Ovary (tissue), 9 donors: Measurements from ENCODE around the gene ZNF385A. TPM values are rescaled to one million over a fixed set of nuclear protein-coding genes. Genes with fewer than 3 reads are reported as not detected.
A peak's percentile ranks its signal among the peaks of the same experiment; 100 is the strongest.
"Not testable (repeated sequence)": the region's sequence is repeated elsewhere in the genome, so short reads cannot be mapped to it uniquely, and the experiment has no call there.

Source experiments
- DNase-seq, 5 donors: peaks; one replicate each; pipeline ENCODE4 v3.0.0-alpha.2; 2019 to 2020
- H3K27ac ChIP-seq, 2 donors: fragments of 200-600 bp; one replicate each; pipeline versions ENCODE4 v1.5.1 to v1.8.0; 2019 to 2022
- H3K27me3 ChIP-seq: fragments of 200-600 bp; one replicate; pipeline ENCODE4 v1.8.0; 2022
- H3K36me3 ChIP-seq: fragments of 200-600 bp; sonication (generic); one replicate; pipeline ENCODE4 v1.5.1; 2019
- H3K4me1 ChIP-seq: one replicate; pipeline ENCODE4 v1.8.1; 2013; ENCODE audit warnings: mild to moderate bottlenecking, moderate library complexity; ENCODE audit not compliant: insufficient read depth
- H3K4me3 ChIP-seq: fragments of 200-600 bp; sonication (generic); one replicate; pipeline ENCODE4 v1.5.1; 2017
- H3K9me3 ChIP-seq, 2 donors: fragments of 200-600 bp in 1 of 2; sonication (generic) in 1 of 2; one replicate each; pipeline versions ENCODE4 v1.5.1 to v1.8.1; 2013 to 2019; ENCODE audit warnings: mild to moderate bottlenecking in 1 of 2, moderate library complexity in 1 of 2
- EP300 ChIP-seq: sonication (generic); formaldehyde crosslinking; IDR thresholded peaks from one replicate; pipeline ENCODE4 v1.6.1; 2017; ENCODE audit warnings: antibody characterized with exemption
- POLR2A ChIP-seq: fragments of 450-650 bp; IDR thresholded peaks from one replicate; pipeline ENCODE4 v1.6.1; 2017; ENCODE audit warnings: antibody characterized with exemption, mild to moderate bottlenecking, moderate library complexity
- WGBS, 3 donors: extraction: QIAGEN DNeasy Blood & Tissue Kit in 1 of 3; methylation state at CpG; one replicate each; pipeline versions ENCODE4 v1.1.5 to v1.1.7; 2013 to 2017; 5-methylcytosine and 5-hydroxymethylcytosine counted together
- intact Hi-C, 4 donors: fragments of 100-400 bp; cut with DNase I; formaldehyde crosslinking; loops; one replicate each; pipeline versions ENCODE4 v1.11.0 to v1.15.1; 2022 to 2023
- microRNA counts: library from miRNA; unstranded; fragments of <30 nt; microRNA quantifications from one replicate; lab custom pipeline; 2016
- microRNA-seq, 3 donors: library from miRNA; unstranded; fragments of <30 nt; microRNA quantifications; one replicate each; pipeline versions ENCODE4 to v1.2.0, GENCODE V29; 2019 to 2020
- polyA plus RNA-seq, 2 donors: library from polyadenylated mRNA; stranded (reverse); fragments of 200-250 nt in 1 of 2; fragments of 350-450 nt in 1 of 2; fragmentation: Illumina TruSeq in 1 of 2; extraction: RNeasy Lipid Tissue Mini Kit (QIAGEN cat#74804) in 1 of 2; gene quantifications; one replicate each; pipeline ENCODE4 v1.2.3, GENCODE V29; 2013 to 2014
- small RNA-seq: library from RNA; depleted of rRNA; stranded (forward); fragments of <200 nt; gene quantifications from one replicate; pipeline ENCODE3, GENCODE V24; 2016
- total RNA-seq, 7 donors: library from RNA; depleted of rRNA in 2 of 7; stranded (reverse); fragments of >200 nt in 2 of 7; fragmentation: NEBNext Ultra II Directional in 3 of 7; extraction: Animal tissue kit (Norgen Biotek cat#: 25700) in 3 of 7; gene quantifications; one replicate each; pipeline versions ENCODE4 v1.1.0 to v1.2.4, GENCODE V29; 2016 to 2023
- TF ChIP-seq, protein P1 (sequence below), 3 donors: fragments of 450-650 bp in 2 of 3; fragments of 200-600 bp in 1 of 3; IDR thresholded peaks; one replicate each; pipeline versions ENCODE4 v1.5.1 to v1.8.0; 2016 to 2022; ENCODE audit warnings: antibody characterized with exemption in 3 of 3, mild to moderate bottlenecking in 1 of 3
- donor health status: DM: no; HTN: no; CAD: no; lungs with moderate emphysema.
- donor health status: DM: no; HTN: no; CAD: no.
- donor health status: Bipolar disorder and iron deficiency.
- donor health status: DM: yes; HTN: yes; CAD: no.
- donor health status: DM: no; HTN: no; CAD: no.
- donor health status: DM: yes; HTN: yes; CAD: no.

Gene ZNF385A
- total and polyA plus RNA-seq, 9 donors: 3.6 to 30.5 (median 6.0) TPM

DNA sequence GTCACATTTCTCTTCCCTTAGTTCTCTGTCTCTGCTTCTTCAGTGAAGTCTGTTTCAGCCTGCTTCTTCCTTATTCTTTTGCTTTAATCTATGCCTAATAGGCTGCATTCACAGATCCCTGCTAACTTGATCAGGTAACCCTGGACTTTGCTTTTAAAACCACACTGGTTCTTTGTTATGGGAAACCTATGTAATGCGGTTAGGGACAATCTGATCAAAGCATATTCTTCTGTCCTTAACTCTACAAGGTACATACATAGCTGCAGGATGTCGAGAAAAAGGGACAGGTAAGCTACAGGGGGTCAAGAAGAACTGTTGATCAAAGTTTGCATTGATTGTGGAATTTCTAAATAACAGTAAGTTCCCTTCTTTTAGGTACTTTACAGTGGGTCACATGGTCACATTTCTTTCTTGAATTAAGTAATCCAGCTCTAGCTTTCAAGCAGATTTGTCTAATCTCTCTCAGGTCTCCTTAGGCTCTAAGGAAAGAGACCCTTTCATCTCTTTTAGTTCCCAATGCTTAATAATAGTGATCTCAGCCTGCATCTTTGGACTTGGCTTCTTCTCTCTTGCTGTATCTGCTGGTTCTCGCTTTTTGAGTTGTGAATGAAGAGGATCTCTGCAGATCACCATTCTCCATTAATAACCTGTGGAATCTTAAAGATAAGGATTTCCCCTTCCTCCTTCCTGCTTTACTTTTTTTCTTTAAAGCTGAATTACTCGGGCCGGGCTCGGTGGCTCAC, 55.8 kb downstream of the ZNF385A start:
- H3K4me1 ChIP-seq: peaks cover 5% of the 10 kb centered on the region
- H3K4me3 ChIP-seq: no peak overlapping the region
- no peak for DNase-seq
- no peaks in the 10 kb centered on the region for H3K9me3 ChIP-seq
- H3K27me3 ChIP-seq: no peaks in the 10 kb centered on the region
- 69 to 78% (median 78%) methylated on average over 6 of the region's 6 CpGs for WGBS, 3 donors
- TF ChIP-seq, protein P1, sequence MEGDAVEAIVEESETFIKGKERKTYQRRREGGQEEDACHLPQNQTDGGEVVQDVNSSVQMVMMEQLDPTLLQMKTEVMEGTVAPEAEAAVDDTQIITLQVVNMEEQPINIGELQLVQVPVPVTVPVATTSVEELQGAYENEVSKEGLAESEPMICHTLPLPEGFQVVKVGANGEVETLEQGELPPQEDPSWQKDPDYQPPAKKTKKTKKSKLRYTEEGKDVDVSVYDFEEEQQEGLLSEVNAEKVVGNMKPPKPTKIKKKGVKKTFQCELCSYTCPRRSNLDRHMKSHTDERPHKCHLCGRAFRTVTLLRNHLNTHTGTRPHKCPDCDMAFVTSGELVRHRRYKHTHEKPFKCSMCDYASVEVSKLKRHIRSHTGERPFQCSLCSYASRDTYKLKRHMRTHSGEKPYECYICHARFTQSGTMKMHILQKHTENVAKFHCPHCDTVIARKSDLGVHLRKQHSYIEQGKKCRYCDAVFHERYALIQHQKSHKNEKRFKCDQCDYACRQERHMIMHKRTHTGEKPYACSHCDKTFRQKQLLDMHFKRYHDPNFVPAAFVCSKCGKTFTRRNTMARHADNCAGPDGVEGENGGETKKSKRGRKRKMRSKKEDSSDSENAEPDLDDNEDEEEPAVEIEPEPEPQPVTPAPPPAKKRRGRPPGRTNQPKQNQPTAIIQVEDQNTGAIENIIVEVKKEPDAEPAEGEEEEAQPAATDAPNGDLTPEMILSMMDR (IDR thresholded peaks at IDR 0.05): no peak
- TF ChIP-seq POLR2A (no peak), EP300 (no peak)
- no peak overlapping the region for H3K27ac ChIP-seq
- intact Hi-C loops: loop anchor here in 1 of 4 donors (10.0 kb wide), 1 partner anchor 74 kb away; no protein-coding TSS in a partner anchor
- H3K36me3 ChIP-seq: no peaks in the 10 kb centered on the region

DNA sequence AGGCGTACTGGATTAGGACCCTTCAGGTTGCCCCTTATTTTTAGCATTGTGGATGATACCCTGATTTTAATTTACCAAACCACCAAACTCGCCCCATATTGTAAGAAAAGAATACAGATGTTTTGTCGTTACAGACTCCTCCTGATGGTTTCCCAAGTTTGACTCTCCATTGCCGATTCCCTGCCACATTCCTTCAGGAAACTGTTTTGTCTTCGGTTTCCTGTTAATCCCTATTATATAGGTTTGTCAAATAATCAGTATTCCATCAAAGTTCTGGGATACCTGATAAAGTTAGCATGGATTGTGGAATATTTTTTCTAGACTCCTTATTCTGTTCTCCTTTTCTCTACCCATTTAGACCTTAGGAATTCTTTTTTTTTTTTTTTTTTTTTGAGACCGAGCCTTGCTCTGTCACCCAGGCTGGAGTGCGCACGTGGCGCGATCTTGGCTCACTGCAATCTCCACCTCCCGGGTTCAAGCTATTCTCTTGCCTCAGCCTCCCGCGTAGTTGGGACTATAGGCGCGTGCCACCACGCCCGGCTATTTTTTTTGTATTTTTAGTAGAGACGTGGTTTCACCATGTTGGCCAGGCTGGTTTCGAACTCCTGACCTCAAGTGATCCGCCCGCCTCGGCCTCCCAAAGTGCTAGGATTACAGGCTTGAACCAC, 59.0 kb downstream of the ZNF385A start:
- not testable (repeated sequence) for DNase-seq, H3K4me1 ChIP-seq, H3K36me3 ChIP-seq, H3K9me3 ChIP-seq, H3K27me3 ChIP-seq
- intact Hi-C loops: loop anchor here in 1 of 4 donors (1.0 to 10.0 kb wide), 2 partner anchors 46 to 71 kb away; no protein-coding TSS in a partner anchor
- 25 to 41% (median 38%) methylated on average over 22 of the region's 22 CpGs for WGBS, 3 donors
- H3K4me3 ChIP-seq: peak overlapping the region; percentile 61
- H3K27ac ChIP-seq: peak overlapping the region; percentile 55 to 82

DNA sequence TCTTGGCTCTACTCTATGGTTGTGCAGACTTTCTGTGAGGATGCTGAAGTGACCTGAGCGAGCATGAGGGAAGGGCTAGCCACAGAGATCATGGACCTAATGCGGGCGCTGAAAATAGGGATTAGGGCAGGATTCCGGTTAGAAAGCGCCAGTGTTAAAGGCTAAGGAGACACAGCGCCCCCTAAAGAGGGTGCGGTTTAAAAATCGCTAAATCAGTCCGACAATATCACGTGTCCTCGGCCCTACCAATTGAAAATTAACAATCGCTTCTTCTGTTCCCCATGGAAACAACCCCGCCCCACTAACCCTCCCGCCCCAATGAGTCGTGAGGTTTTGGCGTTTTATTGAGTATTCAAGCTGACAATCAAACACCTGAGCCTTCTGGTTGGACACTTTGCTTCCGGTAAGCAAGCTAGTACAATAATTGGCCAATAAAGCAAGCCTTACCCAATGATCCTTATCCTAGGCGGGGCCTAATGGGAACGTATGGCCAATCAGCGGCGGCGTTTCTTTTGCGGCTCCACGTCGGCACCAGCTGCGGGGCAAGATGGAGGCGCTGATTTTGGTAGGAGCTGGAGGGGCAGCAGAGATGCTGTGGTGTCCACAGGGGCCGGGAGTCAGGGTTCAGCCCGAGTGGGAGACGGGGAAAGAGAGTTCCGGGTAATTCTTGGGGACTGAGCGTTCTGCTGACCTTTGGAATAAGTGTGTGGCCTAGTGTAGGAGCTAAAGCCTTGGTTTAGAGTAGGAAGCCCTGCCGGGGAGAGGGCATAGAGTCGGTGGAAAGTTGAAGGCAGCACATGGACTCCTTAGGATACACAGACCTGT, 59.7 kb downstream of the ZNF385A start, which contains the start of gene COPZ1:
COPZ1 (plus strand) TSS at position 515 of the 825 bp plus-strand sequence; CDS start at position 548, 33 bp downstream.
- intact Hi-C loops: loop anchor here in 1 of 4 donors (1.0 to 10.0 kb wide), 2 partner anchors 46 to 70 kb away; no protein-coding TSS in a partner anchor
- 2% methylated on average over 34 of the region's 34 CpGs for WGBS, 3 donors

DNA sequence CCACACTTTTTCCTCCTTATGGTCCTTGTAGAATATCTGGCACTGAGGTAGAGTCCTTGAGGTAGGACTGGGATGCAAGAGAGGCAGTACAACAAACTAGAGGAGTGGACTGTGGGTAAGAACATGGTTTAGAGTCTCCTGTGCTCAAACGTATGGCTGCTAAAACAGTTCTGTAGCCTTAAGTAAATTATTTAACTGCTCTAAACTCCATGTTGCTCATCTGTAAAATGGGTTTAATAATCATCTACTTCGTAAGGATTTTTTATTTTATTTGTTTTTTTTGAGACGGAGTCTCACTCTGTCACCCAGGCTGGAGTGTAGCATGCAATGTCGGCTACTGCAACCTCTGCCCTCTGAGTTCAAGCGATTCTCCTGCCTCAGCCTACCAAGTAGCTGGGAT, 63.2 kb downstream of the ZNF385A start:
- Histone ChIP-seq H3K4me3 (no peak overlapping the region), H3K9me3 (no peaks in the 10 kb centered on the region), H3K4me1 (peaks cover 2% of the 10 kb centered on the region), H3K27ac (no peak overlapping the region), H3K27me3 (no peaks in the 10 kb centered on the region), H3K36me3 (no peaks in the 10 kb centered on the region)
- intact Hi-C loops: loop anchor here in 1 of 4 donors (10.0 kb wide), 1 partner anchor 67 kb away; no protein-coding TSS in a partner anchor
- 84 to 90% (median 86%) methylated on average over 5 of the region's 5 CpGs for WGBS, 3 donors
- DNase-seq: no peak
- no peak for TF ChIP-seq EP300
- TF ChIP-seq, protein P1 (IDR thresholded peaks at IDR 0.05): no peak

More for the DNA sequence above, 59.7 kb downstream of the ZNF385A start, which contains the start of gene COPZ1:
- no peaks in the 10 kb centered on the region for H3K27me3 ChIP-seq
- peak within 1 kb of the TSS; percentile 61 for H3K4me3 ChIP-seq
- H3K27ac ChIP-seq: peak within 1 kb of the TSS; percentile 55 to 82
- H3K4me1 ChIP-seq: peaks cover 4% of the 10 kb centered on the region
- TF ChIP-seq, protein P1 (IDR thresholded peaks at IDR 0.05): peak; percentile 61 to 74 (median 68)
- TF ChIP-seq POLR2A (peak; percentile 82), EP300 (no peak)
- DNase-seq: peak; percentile 91 to 97 (median 92)
- no peaks in the 10 kb centered on the region for H3K9me3 ChIP-seq
- no peaks in the 10 kb centered on the region for H3K36me3 ChIP-seq

MicroRNAs encoded within 50 kb of the gene (microRNA counts, 767-probe panel; counts per million panel counts)
- 5,321 counts per million, percentile 95 among the panel's probes with 10 or more counts for microRNA hsa-miR-148b-3p (lab: Ali Mortazavi, UCI)

Small RNAs within 50 kb of the gene (microRNA-seq; reads per million reads assigned to microRNA genes)
- gene MIR148B: 40.4 to 109 (median 61.8) reads per million in 3 donors

Small RNAs within 50 kb of the gene (small RNA-seq; reads per million reads assigned to genes)
- gene MIR148B (11.8 reads per million, percentile 85 among the genes with 10 or more reads in this experiment), gene RN7SL744P (not detected)

Other genes starting within 250 kb of the ZNF385A start
- gene SMUG1, start 195.7 kb downstream of the ZNF385A start, total RNA-seq: 10 to 100 TPM; 22.8 to 32.2 (median 26.6) TPM
- gene SMUG1, start 195.7 kb downstream of the ZNF385A start, polyA plus RNA-seq: 10 to 100 TPM; 17.8 to 30.2 TPM
- 100 to 1,000 TPM in 4 of 7 donors, 10 to 100 TPM in 3; 30.3 to 119 (median 103) TPM for gene CBX5, start 104.6 kb downstream of the ZNF385A start, total RNA-seq
- gene CBX5, start 104.6 kb downstream of the ZNF385A start, polyA plus RNA-seq: 10 to 100 TPM; 14.3 to 47.6 TPM
- 1,000 to 10,000 TPM in 5 of 7 donors, 100 to 1,000 TPM in 2; 586 to 2,586 (median 2,385) TPM for gene HNRNPA1, start 104.0 kb downstream of the ZNF385A start, total RNA-seq
- gene HNRNPA1, start 104.0 kb downstream of the ZNF385A start, polyA plus RNA-seq: 1,000 to 10,000 TPM; 2,375 to 2,506 TPM
- under 1 TPM in 5 of 7 donors, not detected in 2; 0.11 to 0.54 (median 0.33) TPM for gene NFE2, start 83.7 kb downstream of the ZNF385A start, total RNA-seq
- under 1 TPM; 0.05 to 0.43 TPM for gene NFE2, start 83.7 kb downstream of the ZNF385A start, polyA plus RNA-seq
- 100 to 1,000 TPM in 4 of 7 donors, 10 to 100 TPM in 3; 41.7 to 117 (median 108) TPM for gene COPZ1, start 59.6 kb downstream of the ZNF385A start, total RNA-seq
- 100 to 1,000 TPM in 1 of 2 donors, 10 to 100 TPM in 1; 79.4 to 219 TPM for gene COPZ1, start 59.6 kb downstream of the ZNF385A start, polyA plus RNA-seq
- 1 to 10 TPM in 2 of 7 donors, under 1 TPM in 5; 0.12 to 3.1 (median 0.43) TPM for gene GPR84, start 20.2 kb downstream of the ZNF385A start, total RNA-seq
- under 1 TPM; 0.22 to 0.42 TPM for gene GPR84, start 20.2 kb downstream of the ZNF385A start, polyA plus RNA-seq
- gene ITGA5, start 34.5 kb upstream of the ZNF385A start, total RNA-seq: 10 to 100 TPM; 32.6 to 82.5 (median 41.5) TPM
- gene ITGA5, start 34.5 kb upstream of the ZNF385A start, polyA plus RNA-seq: 10 to 100 TPM; 37.4 to 100.0 TPM
- under 1 TPM in 2 of 7 donors, not detected in 5; 0.54 to 0.55 TPM for gene GTSF1, start 88.9 kb upstream of the ZNF385A start, total RNA-seq
- 1 to 10 TPM in 1 of 2 donors, under 1 TPM in 1; 0.85 to 1.0 TPM for gene GTSF1, start 88.9 kb upstream of the ZNF385A start, polyA plus RNA-seq
- gene NCKAP1L, start 113.0 kb upstream of the ZNF385A start, total RNA-seq: 10 to 100 TPM in 2 of 7 donors, 1 to 10 TPM in 5; 3.7 to 16.4 (median 5.2) TPM
- gene NCKAP1L, start 113.0 kb upstream of the ZNF385A start, polyA plus RNA-seq: 10 to 100 TPM in 1 of 2 donors, 1 to 10 TPM in 1; 1.8 to 24.5 TPM
- 10 to 100 TPM; 12.5 to 33.3 (median 22.7) TPM for gene PDE1B, start 164.9 kb upstream of the ZNF385A start, total RNA-seq
- gene PDE1B, start 164.9 kb upstream of the ZNF385A start, polyA plus RNA-seq: 10 to 100 TPM; 19.2 to 35.4 TPM
- 10 to 100 TPM in 2 of 7 donors, 1 to 10 TPM in 5; 2.0 to 25.2 (median 6.0) TPM for gene PPP1R1A, start 203.9 kb upstream of the ZNF385A start, total RNA-seq
- gene PPP1R1A, start 203.9 kb upstream of the ZNF385A start, polyA plus RNA-seq: 1 to 10 TPM; 6.2 to 6.6 TPM